ENCODE results near the gene INPP5A. TPM values are rescaled to one million over a fixed set of nuclear protein-coding genes. Genes with fewer than 3 reads are reported as not detected.

The INPP5A gene, protein sequence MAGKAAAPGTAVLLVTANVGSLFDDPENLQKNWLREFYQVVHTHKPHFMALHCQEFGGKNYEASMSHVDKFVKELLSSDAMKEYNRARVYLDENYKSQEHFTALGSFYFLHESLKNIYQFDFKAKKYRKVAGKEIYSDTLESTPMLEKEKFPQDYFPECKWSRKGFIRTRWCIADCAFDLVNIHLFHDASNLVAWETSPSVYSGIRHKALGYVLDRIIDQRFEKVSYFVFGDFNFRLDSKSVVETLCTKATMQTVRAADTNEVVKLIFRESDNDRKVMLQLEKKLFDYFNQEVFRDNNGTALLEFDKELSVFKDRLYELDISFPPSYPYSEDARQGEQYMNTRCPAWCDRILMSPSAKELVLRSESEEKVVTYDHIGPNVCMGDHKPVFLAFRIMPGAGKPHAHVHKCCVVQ
- 16.6 and 23.6 TPM in 2 replicates for total RNA-seq

DNA sequence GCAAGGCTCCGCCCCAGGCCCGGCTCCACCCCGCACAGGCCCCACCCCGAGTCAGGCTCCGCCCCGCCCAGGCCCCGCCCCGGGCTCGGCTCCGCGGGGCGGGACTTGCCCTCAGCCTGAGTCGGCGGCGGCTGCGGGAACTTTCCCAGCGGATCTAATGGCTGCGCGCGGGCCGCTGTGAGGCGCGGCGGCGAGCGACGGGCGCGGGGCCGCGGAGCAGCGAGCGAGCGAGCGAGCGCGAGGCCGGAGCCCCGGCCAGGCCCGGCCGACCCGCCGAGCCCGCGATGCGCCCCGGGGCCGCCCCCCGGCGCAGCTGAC is at the start of gene INPP5A:
TSS of gene INPP5A (plus strand) at position 104 of the 318 bp plus-strand sequence. CDS start 310 bp downstream, outside the sequence.

DNA sequence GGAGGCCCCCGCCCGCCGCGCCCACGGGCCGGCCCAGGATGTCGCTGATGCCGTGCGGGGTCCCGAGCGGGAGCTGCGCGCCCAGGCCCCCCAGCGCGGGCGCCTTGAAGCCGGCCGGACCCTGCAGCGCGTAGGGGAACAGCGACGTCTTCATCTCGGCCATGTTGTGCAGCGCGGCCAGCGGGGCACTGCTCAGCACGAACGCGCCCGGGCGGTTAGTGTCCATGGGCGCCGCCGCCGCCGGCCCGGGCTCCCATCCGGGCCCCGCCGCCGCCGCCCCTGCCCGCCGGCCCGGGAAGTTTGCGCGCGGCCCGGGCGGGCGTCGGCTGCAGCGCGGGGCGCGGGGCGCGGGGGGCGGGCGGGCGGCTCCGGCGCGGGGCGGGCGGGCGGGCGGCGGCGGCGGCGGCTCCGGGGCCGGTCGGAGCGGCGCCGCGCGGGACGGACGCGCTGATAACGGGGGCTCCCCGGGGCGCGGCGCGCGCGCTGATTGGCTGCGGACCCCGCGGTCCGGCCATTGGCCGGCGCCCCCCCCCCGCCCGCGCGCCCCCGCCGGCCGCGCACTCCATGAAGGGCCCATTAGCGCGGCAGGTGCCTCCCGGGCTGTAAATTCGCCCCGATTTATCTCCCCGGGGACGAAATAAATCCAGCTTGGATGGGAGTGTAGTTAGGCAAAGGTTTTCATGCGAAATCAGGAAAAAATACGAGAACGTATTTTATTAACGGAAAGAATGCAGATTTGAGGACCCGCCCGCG is 248.3 kb downstream of the INPP5A start, which contains the start of gene NKX6-2:
TSS of gene NKX6-2 (minus strand) at position 425 of the 753 bp plus-strand sequence. CDS start at position 226, 199 bp downstream.

Other genes starting within 250 kb of the INPP5A start
- 9.7 and 13.4 TPM in 2 replicates for gene STK32C, start 229.8 kb upstream of the INPP5A start, total RNA-seq
- 1.6 and 3.4 TPM in 2 replicates for gene LRRC27, start 205.6 kb upstream of the INPP5A start, total RNA-seq
- 16.4 and 16.9 TPM in 2 replicates for gene PWWP2B, start 140.6 kb upstream of the INPP5A start, total RNA-seq
- not detected in 2 replicates for gene NKX6-2, start 248.4 kb downstream of the INPP5A start, total RNA-seq